OCI-LY1 (cell line): ENCODE measurements around the gene ERCC8.

Experiments
- CTCF ChIP-seq: fragments of 200-600 bp; sonication (generic), shearing (Covaris generic); IDR thresholded peaks from 2 replicates; pipeline ENCODE4 v1.5.1; 2017; ENCODE audit warnings: mild to moderate bottlenecking, antibody characterized with exemption, low read length, moderate library complexity, mixed read lengths
- EZH2 ChIP-seq: fragments of 200-600 bp; sonication (generic), shearing (Covaris generic); IDR thresholded peaks from 2 replicates; pipeline ENCODE4 v1.8.0; 2017; ENCODE audit warnings: borderline replicate concordance, mixed run types, mild to moderate bottlenecking, antibody characterized with exemption, low read length, moderate library complexity, mixed read lengths

DNA sequence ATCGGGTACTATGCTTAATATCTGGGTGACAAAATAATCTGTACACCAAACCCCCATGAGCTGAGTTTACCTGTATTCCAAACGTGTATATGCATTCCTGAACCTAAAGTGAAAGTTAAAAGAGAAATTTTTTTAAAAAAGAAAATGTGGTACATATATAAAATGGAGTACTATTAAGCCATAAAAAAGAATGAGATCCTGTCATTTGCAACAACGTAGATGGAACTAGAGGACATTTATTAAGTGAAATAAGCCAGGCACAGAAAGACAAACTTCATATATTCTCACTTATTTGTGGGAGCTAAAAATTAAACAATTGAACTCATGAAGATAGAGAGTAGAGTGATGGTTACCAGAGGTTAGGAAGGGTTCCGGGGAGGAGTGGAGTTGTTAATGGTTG is 44.9 kb upstream of the ERCC8 start:
- TF ChIP-seq CTCF (no peak), EZH2 (no peak)
